AG04449 (cell line): ENCODE data around the gene ALG13.
"Not testable (repeated sequence)": the region's sequence is repeated elsewhere in the genome, so short reads cannot be mapped to it uniquely, and the experiment has no call there.

ENCODE experiments used
- CTCF ChIA-PET: fragments of 350-600 bp; formaldehyde crosslinking; extraction: SDS; loops from one replicate; lab custom pipeline; 2021; ENCODE audit warnings: antibody characterized with exemption; lab: Yijun Ruan, JAX
- POLR2A ChIA-PET: fragments of 400-600, 350-600 bp; formaldehyde crosslinking; extraction: SDS; loops from one replicate; lab custom pipeline; 2020; ENCODE audit warnings: antibody characterized with exemption, inconsistent platforms; lab: Yijun Ruan, JAX
- DNase-seq: peaks from one replicate; pipeline ENCODE4 v3.0.0-alpha.2; 2010; ENCODE audit warnings: low read depth, low spot score
- H3K4me3 ChIP-seq: 2 replicates; pipeline ENCODE4 v1.5.1; 2011; ENCODE audit warnings: low read depth, mild to moderate bottlenecking, control low read depth, low read length
- TF ChIP-seq, protein P1 (sequence below): IDR thresholded peaks from one replicate; pipeline ENCODE4 v1.5.1; 2011; ENCODE audit warnings: mild to moderate bottlenecking, moderate library complexity, low read length, control low read depth, inconsistent platforms; ENCODE audit not compliant: insufficient read depth; ENCODE audit errors: missing control alignments

The ALG13 gene

DNA sequence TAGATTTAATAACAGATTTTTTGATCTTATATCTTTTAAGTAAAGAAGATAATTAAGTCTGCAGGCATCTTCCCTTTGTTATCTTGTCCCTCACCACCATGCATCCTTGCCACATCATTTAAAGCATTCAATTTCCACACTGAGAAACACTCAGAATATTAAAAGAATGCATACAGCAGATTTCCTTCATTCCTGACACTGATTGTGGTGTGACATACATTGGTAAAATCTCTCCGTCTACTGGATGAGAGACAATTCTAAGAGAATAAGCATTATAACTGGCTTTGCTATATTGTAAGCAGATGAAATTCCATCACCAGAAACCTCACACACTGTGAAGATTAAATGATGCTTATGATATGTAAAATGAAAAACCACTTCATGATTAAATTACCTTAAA lies 97.6 kb downstream of the ALG13 start:
- CTCF ChIA-PET: no interaction called here
- TF ChIP-seq, protein P1, sequence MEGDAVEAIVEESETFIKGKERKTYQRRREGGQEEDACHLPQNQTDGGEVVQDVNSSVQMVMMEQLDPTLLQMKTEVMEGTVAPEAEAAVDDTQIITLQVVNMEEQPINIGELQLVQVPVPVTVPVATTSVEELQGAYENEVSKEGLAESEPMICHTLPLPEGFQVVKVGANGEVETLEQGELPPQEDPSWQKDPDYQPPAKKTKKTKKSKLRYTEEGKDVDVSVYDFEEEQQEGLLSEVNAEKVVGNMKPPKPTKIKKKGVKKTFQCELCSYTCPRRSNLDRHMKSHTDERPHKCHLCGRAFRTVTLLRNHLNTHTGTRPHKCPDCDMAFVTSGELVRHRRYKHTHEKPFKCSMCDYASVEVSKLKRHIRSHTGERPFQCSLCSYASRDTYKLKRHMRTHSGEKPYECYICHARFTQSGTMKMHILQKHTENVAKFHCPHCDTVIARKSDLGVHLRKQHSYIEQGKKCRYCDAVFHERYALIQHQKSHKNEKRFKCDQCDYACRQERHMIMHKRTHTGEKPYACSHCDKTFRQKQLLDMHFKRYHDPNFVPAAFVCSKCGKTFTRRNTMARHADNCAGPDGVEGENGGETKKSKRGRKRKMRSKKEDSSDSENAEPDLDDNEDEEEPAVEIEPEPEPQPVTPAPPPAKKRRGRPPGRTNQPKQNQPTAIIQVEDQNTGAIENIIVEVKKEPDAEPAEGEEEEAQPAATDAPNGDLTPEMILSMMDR: no peak
- no peak for DNase-seq
- POLR2A ChIA-PET: no interaction called here
- no peak overlapping the region for H3K4me3 ChIP-seq

- ChIA-PET POLR2A (no interaction called here), CTCF (no interaction called here)
- no peak overlapping the region for H3K4me3 ChIP-seq
- TF ChIP-seq, protein P1: no peak
- DNase-seq: no peak
These were observed 98.6 kb downstream of the ALG13 start for GRCh38 chrX:111779582-111779981.

GRCh38 chrX:111784667-111785066 lies 103.7 kb downstream of the ALG13 start:
- POLR2A ChIA-PET: no interaction called here
- TF ChIP-seq, protein P1: no peak
- CTCF ChIA-PET: no interaction called here
- H3K4me3 ChIP-seq: no peak overlapping the region
- no peak for DNase-seq

DNA sequence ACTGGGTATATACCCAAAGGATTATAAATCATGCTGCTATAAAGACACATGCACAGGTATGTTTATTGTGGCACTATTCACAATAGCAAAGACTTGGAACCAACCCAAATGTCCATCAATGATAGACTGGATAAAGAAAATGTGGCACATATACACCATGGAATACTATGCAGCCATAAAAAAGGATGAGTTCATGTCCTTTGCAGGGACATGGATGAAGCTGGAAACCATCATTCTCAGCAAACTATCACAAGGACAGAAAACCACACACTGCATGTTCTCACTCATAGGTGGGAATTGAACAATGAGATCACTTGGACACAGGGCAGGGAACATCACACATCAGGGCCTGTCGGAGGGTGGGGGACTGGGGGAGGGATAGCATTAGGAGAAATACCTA lies 109.1 kb downstream of the ALG13 start:
- POLR2A ChIA-PET, DNase-seq, H3K4me3 ChIP-seq, CTCF ChIA-PET: not testable (repeated sequence)
